ENCODE measurements around the gene CDH4. TPM values are rescaled to one million over a fixed set of nuclear protein-coding genes. Genes with fewer than 3 reads are reported as not detected.

CDH4 gene
- not detected in 2 replicates for total RNA-seq

DNA sequence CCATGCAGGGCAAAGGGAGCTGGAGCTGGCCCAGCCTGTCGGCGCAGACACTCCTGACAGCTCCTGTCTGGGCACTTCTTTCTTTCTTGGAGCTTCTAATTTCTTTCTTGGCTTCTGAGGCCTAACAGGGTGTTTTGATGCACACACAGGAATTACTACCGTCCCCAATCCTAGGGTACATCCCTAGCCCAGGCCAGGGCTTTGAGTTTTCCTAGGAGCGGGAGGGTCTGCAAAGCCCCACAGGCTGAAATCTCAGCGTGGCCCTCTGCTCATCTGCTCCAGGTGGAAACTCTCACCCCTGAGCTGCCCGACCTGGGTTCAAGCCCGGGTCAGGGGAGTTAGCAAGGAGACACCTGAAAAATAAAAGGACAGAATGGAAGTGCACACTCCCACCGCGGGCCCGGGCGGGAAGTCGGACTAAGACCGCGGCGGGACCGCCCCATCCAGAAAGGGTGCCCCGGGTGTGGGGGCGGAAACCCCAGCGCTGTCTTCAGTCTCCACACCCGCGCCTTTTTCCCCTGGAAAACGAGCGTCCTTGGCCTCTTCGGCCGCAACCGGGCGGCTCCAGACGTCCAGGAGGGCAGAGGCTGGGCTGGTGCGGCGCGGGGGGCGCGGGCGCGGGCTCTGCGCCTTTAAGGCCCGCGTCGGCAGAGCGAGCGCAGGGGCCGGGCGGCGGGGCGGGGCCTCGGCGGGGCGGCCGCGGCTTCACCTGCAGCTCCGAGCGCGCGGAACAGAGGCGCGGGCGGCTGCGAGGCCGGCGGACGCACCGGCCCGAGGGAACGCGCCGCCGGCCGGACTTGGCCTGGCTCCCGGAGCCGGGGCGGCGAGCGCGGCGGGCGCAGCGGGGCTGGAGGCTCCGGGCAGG, at the start of gene CDH4:
Gene CDH4, plus strand, starts transcription at position 733 of the 865 bp plus-strand sequence.
- TF ChIP-seq, protein P1, sequence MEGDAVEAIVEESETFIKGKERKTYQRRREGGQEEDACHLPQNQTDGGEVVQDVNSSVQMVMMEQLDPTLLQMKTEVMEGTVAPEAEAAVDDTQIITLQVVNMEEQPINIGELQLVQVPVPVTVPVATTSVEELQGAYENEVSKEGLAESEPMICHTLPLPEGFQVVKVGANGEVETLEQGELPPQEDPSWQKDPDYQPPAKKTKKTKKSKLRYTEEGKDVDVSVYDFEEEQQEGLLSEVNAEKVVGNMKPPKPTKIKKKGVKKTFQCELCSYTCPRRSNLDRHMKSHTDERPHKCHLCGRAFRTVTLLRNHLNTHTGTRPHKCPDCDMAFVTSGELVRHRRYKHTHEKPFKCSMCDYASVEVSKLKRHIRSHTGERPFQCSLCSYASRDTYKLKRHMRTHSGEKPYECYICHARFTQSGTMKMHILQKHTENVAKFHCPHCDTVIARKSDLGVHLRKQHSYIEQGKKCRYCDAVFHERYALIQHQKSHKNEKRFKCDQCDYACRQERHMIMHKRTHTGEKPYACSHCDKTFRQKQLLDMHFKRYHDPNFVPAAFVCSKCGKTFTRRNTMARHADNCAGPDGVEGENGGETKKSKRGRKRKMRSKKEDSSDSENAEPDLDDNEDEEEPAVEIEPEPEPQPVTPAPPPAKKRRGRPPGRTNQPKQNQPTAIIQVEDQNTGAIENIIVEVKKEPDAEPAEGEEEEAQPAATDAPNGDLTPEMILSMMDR (IDR thresholded peaks at IDR 0.05) = no peak
- ChIA-PET POLR2A (no interaction called here), CTCF (no interaction called here)
- Mint-ChIP-seq H3K4me3 (no peak within 1 kb of the TSS), H3K4me1 (peaks cover 1% of the 10 kb centered on the region), H3K36me3 (ENCODE audit: low read depth) (no peaks in the 10 kb centered on the region), H3K27me3 (peaks cover 43% of the 10 kb centered on the region), H3K27ac (no peak within 1 kb of the TSS), H3K9me3 (no peaks in the 10 kb centered on the region)
- intact Hi-C loops (cut with micrococcal nuclease) = no loop called here
- ATAC-seq (ENCODE audit: low read depth) (no peak), DNase-seq (no peak)

GRCh38 chr20:61203320-61203719, 48.7 kb upstream of the CDH4 start:
- TF ChIP-seq, protein P1 (IDR thresholded peaks at IDR 0.05) = no peak
- intact Hi-C loops (cut with micrococcal nuclease) = no loop called here
- no peak overlapping the region for H3K4me3 Mint-ChIP-seq
- H3K36me3 Mint-ChIP-seq (ENCODE audit: low read depth) = no peaks in the 10 kb centered on the region
- no peak for DNase-seq
- ChIA-PET POLR2A (no interaction called here), CTCF (no interaction called here)
- H3K9me3 Mint-ChIP-seq = peaks cover 4% of the 10 kb centered on the region
- H3K27ac Mint-ChIP-seq = no peak overlapping the region
- no peaks in the 10 kb centered on the region for H3K27me3 Mint-ChIP-seq
- no peaks in the 10 kb centered on the region for H3K4me1 Mint-ChIP-seq
- ATAC-seq (ENCODE audit: low read depth) = no peak

DNA sequence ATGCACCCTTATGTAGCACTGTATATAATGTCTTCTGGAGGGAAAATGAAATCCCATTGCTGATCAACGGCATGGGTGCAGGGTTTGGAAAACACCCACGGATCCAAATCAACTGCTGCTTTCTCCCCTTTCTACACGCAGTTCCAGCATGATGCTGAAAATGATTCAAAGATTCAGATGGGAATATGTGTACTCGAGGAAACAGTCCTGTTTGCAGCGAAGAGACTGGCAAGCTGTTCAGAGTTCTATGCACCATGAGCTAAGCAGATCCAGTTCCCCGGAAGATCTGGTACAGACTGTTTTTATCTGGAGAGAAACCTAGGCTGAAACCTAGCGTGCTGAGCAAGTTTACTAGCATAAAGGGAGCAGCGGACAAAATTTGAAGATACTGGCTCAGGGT, 47.9 kb upstream of the CDH4 start:
- Mint-ChIP-seq H3K27ac (no peak overlapping the region), H3K36me3 (ENCODE audit: low read depth) (no peaks in the 10 kb centered on the region), H3K4me3 (no peak overlapping the region), H3K4me1 (no peaks in the 10 kb centered on the region), H3K27me3 (no peaks in the 10 kb centered on the region), H3K9me3 (peaks cover 4% of the 10 kb centered on the region)
- TF ChIP-seq, protein P1 (IDR thresholded peaks at IDR 0.05) = no peak
- ATAC-seq (ENCODE audit: low read depth) = no peak
- intact Hi-C loops (cut with micrococcal nuclease) = no loop called here
- ChIA-PET POLR2A (no interaction called here), CTCF (no interaction called here)
- no peak for DNase-seq

GRCh38 chr20:61205769-61206168, 46.3 kb upstream of the CDH4 start:
- H3K27me3 Mint-ChIP-seq = no peaks in the 10 kb centered on the region
- ChIA-PET POLR2A (no interaction called here), CTCF (no interaction called here)
- no peak overlapping the region for H3K27ac Mint-ChIP-seq
- peaks cover 2% of the 10 kb centered on the region for H3K9me3 Mint-ChIP-seq
- intact Hi-C loops (cut with micrococcal nuclease) = no loop called here
- ATAC-seq (ENCODE audit: low read depth) (no peak), DNase-seq (no peak)
- no peaks in the 10 kb centered on the region for H3K36me3 Mint-ChIP-seq (ENCODE audit: low read depth)
- H3K4me3 Mint-ChIP-seq = no peak overlapping the region
- no peaks in the 10 kb centered on the region for H3K4me1 Mint-ChIP-seq
- TF ChIP-seq, protein P1 (IDR thresholded peaks at IDR 0.05) = no peak

DNA sequence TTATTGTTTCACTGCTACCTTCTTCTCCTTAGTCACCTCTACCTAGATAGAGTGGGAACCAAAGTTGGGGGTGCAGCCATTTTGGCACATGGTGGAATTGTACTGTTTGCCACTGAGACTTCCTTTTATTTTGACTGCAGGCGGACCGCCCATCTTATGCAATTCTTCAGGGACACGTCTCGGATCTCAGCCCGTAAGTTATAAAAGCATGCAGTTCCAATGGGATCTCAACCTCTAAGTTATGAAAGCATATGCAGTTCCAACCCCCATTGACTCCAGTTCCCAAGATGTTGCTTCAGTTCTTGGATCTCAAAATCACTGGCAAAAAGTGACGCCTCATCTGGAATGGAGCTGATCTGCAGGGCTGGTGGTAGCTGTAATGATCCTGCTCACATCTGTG, 41.2 kb upstream of the CDH4 start:
- Mint-ChIP-seq H3K4me1 (no peaks in the 10 kb centered on the region), H3K4me3 (no peak overlapping the region), H3K27ac (no peak overlapping the region), H3K9me3 (no peaks in the 10 kb centered on the region), H3K36me3 (ENCODE audit: low read depth) (no peaks in the 10 kb centered on the region), H3K27me3 (no peaks in the 10 kb centered on the region)
- ChIA-PET POLR2A (no interaction called here), CTCF (no interaction called here)
- TF ChIP-seq, protein P1 (IDR thresholded peaks at IDR 0.05) = no peak
- intact Hi-C loops (cut with micrococcal nuclease) = no loop called here
- ATAC-seq (ENCODE audit: low read depth) (no peak), DNase-seq (no peak)

Data from activated B cell treated with CpG ODN at 0.5 μM for 24 hours (primary cell).